DMS53 treated with DMSO at 0.1 percent for 48 hours (cell line): ENCODE data around the gene RABL6.

Source experiments
- DNase-seq: peaks from one replicate; lab custom pipeline; 2025; ENCODE audit not compliant: unreplicated experiment; lab: John Stamatoyannopoulos, UW

RABL6 gene

DNA sequence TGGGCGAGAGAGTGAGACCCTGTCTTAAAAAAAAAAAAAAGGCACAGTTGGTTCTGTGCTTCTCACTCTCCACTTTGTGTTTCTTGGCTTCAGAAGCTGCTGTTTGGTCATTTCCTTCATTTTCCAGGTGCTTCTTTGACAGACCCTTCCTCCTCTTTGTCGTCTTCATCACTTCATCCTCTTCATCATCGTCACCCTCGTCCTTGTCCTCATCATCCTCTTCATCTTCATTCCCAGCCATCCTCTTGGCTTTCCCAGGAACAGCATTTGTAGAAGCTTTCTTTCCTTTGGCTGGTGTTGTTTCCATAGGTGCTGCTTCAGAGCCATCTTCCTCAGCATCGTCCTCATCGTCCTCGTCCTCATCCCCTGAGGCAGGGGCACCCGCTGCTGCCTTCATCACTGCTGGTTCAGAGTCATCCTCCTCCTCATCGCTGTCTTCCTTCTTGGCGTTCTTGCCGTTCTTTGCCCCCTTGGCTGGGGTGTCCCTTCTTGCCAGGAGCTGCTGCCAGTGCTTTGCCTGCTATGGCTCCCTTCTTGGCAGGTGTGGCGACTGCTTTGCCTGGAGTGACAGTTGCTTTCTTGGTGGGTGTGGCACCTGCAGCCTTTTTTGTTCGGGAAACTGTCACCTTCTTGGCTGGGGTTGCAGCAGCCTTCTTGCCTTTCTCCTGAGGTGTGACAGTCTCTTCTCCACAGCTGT is 7.1 kb downstream of the RABL6 start:
- no peak for DNase-seq

DNA sequence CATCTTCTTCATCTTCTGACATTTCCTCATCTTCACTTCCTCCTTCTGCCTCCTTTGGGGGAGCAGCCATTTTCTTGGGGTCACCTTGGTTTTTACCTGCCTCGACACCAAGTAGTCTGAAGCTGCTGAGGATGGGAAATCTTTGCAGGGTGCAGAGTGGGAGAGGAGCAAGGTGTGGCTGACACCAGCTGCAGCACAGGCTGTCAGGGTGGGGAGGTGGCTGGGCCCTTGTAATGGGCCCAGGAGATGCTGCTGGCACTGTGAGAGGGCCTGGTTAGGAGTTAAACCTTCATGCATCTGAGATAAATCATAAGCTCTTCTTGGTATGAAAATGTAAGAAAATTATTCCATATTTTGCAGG is 7.7 kb downstream of the RABL6 start:
- no peak for DNase-seq

DNA sequence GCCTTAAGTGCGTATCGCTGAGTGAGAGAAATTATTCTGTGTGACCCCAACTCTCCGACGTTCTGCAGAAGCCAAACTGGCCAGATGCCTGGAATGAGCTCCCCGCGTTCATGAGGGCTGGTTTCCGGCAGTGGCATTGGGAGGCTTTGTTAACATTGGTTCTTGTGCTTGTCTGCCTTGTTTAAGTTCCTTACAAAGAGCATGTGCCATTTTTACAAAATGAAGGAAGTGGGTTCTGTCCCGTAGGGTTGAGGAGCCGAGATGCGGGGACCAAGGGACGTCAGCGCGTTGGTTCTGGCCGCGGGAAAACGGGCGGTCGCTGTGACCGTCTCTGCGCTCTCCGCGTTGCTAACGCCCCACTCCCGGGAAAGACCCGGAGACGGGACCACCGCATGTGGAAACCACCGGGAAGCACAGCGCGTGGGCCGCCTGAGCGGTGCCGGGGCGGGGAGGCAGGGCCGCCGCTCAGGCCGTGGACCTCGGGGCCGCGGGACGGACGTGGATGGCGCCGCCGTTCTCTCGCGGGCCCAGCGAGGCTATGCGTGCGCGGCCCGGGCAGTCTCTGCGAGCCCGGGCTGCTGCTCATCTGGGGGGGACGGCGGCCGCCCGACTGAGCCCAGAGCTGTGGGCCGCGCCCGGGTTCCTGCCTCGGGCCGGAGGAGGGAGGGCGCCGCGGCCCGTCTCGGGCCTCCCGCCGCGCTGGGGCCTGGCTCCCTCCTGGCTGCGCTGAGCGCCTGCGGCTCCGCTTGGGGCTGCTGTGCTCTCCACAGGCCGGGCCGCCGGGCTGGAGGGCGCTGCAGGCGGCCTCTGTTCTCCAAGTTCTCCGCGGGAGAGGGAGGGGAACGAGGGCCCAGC is 13.4 kb downstream of the RABL6 start:
- DNase-seq, result no peak

DNA sequence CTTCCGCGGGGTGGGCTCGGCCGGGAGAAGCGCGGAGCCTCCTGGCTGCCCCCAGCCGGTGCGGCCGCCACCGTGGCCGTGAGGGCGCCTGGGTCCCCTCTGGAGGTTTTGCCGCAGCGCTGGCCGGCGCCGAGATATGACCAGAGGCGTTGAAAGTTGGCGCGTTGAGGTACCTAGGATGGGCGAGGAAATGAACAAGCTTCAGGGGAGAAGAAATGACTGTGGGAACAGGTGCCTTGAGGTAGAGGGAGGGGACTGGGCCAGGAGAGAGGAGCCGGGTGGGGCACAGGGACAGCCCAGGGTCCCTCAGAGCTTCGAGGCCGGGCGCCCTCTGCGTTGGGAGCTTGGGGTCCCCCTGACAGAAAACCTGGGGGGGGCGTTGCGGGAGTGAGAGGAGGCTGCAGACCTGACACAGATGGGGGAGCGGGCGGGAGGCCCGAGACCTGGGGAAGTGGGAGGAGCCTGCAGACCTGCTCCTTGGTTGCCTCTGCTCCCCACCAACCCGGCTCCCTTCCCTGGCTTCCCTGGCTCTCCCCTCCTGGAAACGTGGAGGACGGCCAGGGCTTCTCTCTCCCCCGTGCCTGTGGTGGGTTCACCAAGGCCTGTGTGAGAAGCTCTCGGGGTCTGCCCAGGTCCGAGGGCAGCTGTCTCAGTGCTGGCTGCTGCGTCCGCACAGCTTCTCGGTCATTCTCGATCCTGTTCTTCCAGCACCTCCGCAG is 14.2 kb downstream of the RABL6 start:
- no peak for DNase-seq

DNA sequence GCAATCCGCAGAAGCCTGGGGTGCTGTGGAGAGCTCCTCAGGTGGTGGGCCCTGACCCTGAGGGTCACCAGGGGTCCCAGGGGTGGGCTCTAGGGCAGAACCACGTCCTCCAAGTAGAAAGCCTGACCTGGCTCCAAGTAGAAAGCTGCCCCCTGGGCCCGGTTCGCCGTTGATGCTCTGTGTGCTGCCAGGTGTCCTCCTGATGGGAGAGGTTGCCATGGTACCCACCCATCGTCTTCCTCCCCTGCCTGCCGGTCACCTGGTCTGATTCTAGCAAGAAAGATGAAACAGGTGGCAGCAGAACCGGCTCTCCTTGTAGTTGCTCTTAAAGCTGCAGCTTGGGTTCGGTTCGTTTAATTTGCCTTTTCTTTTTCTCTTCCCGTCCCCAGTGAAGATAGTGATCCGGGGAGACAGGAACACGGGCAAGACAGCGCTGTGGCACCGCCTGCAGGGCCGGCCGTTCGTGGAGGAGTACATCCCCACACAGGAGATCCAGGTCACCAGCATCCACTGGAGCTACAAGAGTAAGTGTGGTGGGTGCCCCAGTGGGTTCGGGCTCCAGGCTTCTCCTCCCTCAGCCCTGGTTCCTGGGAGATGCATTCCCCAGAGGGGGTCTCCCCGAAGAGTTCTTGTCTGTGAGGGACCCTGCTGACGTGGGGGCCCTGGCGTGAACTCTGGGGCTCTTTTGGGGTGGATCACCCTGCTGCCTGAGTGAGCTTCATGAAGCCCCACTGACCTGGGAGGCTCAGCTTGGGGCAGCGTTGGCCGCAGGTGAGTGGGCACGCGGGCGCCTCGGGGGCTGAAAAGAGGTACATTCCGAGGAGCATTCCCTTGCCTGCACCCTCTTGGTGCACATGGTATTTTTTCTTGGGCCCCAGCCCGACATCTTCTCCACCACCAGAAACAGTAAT is 15.6 kb downstream of the RABL6 start:
- DNase-seq, result no peak

DNA sequence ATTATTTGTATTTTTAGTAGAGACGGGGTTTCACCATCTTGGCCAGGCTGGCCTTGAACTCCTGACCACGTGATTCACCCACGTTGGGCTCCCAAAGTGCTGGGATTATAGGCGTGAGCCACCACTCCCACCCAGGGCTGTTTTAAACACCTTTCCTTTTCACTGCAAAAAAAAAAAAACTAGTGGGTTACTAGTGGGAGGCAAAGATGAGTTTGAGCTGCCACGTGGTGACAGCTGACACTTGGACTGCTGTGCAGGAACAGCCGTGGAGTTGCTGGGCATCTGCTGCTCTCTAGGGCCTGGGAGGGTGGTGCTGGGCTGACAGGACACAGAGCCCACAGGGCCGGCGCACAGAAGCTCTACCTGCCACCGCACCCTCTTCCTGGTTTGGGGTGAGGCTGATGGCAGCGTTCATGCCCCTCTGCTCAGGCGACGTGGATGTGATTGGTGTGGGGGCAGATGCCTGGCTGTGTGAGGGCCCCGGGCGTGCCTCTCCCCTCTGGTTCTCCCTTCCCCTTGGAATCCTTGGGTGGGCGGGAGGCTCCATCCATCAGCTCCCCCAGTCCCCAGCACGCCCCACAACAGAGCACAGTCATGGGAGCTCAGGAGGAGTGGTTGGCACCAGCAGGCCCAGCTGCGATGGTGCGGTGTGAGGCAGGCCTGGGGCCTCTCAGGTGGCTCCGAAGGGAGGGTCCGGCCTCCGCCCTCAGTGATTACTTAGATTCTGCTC is 16.9 kb downstream of the RABL6 start:
- no peak for DNase-seq

DNA sequence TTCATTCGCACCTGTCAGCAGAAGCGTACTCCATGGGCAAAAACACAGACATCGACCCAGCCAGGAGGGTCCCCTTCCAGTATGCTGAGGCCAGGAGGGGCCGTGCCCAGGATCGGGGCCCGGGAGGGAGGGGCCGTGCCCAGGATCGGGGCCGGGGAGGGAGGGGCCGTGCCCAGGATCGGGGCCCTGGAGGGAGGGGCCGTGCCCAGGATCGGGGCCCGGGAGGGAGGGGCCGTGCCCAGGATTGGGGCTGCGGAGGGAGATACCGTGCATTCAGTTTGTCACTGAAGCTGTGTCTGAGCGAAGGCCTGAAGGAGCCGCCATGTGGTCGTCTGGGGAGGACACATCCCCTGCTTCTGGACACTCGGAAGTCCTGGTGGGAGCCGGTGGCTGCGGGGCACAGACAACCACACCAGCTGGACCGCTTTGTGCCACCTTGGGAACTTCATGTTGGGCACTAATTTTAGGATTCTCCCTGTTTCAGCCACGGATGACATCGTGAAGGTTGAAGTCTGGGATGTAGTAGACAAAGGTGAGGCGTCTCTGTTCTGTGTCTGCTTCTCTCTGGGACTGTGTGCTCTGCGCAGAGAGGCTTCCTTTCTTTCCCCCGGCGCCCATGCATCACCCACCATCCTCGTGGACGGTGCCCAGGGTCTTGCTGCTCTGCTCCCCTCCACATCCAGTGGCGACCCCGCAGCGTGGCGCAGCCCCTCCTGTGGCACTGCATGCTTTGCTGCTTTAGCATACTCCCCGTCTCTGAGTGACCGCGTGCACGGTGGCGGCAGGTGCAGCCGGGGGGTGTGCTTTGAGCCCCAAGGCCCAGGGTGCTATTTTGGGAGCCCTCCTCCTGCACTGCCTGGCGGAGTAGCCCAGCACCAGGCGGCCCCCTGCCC is 17.8 kb downstream of the RABL6 start:
- no peak for DNase-seq

DNA sequence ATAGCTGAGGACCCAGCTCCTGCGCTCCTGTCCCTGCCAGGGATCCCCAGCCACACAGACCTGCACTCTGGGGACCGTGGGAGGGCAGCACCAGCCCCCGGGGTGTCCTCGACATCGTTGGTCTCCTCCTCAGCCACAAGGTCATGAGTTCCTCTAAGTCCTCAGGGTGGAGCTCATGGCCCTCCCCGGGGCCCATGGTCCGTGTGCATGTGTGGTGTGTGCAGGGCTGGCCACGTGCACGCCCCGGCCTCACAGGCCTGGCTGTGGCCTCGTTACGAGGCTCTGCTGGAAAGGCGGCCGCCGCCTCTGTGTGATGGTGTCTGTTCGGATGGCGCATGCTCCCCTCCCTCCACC is 18.4 kb downstream of the RABL6 start:
- no peak for DNase-seq

DNA sequence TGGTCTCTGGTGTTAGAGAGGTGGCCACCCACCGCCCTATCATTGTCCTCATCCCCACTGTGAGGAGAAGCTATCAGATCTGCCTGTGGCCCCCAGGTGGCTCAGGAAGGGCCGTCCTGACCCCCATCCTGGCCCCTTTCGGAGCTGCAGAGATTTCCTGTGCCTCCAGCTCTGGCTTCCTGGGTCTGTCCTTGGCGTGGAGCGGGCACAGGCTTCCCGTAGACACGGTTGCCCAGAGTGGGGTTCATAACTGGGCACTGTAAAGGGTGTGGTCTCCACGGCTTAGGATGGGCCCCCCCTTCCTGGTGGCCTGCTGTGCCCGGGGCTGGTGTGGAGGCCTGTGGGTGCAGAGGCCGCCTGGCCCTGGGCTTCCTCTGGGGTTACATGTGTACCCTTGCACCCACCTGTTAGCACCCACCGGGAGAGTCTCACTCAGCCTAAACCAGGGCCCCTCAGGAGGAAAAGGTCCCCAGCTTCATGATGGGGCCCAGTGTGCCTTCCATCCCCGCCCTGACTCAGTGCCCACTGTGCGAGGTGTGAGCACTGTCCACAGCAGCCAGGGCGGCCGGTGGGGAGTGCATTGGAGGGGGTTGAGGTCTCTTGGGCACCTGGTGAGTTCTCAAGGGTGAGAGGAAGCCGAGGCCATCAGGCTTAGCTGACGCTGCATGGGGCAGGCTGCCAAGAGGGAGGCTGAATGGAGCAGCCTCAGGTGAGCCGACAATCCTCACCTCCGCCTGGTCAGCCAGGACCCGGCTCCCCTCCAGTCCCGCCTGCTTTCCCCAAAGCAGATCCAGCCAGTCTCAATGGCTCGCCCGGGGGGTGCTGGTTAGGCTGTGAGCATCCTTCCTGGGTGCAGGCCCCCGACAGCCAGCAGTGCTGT is 19.2 kb downstream of the RABL6 start:
- DNase-seq, result no peak

DNA sequence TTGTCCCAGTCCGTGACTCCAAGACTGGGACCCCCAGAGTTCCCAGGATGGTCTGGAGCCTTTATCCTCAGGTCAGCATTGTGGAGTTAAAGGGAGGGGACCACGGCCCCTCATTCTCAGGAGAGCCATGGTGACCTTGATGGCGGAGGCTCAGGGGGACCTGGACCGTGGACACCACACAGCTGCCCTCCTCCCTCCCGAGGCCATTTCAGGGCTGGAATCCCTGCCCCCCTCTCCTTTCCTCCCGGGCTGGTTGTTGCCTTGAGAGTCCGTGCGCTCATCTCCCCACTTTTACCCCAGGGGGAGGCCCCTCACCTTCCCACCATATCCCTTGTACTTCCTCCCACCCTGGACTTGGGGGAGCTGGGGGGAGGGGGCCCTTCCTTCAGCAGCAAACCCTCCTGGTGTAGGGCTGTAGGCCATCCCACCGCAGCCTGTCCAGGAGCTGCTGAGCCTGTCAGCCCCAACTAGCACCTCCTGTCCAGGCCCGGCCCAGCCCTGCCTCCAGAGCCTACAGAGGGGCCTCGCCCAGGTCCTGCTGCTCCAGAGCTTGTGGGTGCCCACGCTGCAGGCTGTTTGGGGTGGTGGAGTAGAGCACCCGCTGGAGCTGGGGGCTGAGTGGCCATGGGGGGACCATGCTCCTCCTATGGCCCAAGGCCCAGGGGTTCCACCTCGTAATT is 20.2 kb downstream of the RABL6 start:
- no peak for DNase-seq

DNA sequence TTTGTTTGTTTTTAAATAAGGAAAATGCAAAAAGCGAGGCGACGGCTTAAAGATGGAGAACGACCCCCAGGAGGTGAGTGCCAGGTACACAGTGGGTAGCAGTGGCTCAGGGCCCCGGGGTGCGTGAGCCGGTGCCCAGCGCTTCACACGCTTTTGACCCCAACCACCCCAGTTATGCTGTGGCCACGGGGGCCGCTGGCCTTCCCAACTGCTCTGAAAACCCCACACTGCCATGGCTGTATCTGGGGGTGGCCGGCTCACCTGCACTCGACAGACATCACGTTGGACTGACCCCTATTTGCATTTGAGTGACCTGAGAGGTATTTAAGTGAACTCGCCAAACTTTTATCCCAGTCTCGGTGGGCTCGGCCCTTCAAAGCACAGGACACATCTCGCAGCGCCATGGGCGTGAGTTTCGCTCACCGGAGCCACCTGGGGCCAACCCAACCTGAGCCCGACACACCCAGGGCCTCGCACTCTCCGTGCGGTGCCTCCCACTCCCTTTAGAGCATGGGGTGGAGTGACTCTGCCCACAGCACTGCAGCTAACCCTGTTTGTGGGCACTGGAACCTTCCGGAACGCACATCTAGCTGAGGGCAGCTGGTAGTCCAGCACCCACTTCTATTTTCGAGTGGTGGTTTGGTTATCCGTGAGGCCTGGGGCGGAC is 20.9 kb downstream of the RABL6 start:
- DNase-seq, result no peak

DNA sequence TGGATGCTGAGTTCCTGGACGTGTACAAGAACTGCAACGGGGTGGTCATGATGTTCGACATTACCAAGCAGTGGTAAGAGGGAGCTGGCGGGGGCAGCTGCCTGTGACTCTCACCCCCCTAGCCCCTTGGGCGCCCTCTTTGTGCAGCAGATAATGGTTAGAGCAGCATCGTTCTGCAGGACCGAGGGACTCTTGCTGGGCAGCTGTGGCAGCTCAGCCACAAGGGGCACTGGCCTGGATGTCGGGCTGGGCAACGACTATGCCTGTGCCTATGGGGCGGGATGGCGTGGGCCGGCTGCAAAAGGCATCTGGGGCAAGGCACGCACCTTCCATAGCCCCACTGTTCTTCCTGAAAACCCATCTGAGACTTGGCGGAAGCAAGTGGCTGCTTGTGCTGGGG is 21.7 kb downstream of the RABL6 start:
- no peak for DNase-seq

DNA sequence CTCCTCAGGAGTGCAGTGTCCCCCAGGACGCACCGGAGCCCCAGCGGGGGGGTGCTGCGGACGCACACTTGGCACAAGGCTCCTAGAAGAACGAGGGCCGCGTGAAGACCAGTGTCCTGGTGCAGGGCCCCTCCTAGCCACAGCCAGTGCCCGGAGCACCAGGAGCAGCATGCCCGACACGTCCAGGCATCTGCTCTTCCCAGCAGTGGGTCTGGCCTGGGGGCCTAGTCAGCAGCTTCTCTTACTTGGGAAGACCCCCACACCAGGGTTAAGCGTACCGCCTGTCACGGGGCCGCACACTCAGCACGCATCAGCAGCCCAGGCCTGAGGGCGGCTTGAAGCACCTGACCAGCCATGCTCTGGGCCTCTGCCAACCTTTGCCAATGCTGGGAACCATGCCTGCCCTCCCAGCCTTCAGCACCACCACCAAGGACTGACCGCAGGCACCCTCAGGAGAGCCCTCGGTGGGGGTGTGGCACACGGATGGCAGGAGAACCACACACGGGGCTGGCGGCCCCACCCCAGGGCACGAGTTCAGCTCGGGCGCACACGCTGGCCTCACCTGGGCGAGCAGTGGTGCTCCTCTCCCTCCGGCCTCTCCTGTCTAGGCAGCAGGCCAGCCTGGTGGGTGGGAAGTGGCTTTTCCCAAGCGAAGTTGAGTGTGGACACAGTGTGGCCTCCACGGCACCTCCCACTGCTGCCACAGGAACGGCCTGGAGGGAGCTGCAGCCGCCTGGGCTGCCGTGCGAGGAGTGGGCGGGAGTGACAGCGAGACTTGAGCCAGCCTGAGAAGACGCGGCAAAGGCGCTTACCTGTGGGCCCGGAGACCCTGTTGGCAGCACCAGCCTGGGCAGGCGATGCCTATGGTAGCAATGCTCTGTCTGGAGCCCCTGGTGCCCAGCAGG is 22.5 kb downstream of the RABL6 start:
- DNase-seq, result no peak

DNA sequence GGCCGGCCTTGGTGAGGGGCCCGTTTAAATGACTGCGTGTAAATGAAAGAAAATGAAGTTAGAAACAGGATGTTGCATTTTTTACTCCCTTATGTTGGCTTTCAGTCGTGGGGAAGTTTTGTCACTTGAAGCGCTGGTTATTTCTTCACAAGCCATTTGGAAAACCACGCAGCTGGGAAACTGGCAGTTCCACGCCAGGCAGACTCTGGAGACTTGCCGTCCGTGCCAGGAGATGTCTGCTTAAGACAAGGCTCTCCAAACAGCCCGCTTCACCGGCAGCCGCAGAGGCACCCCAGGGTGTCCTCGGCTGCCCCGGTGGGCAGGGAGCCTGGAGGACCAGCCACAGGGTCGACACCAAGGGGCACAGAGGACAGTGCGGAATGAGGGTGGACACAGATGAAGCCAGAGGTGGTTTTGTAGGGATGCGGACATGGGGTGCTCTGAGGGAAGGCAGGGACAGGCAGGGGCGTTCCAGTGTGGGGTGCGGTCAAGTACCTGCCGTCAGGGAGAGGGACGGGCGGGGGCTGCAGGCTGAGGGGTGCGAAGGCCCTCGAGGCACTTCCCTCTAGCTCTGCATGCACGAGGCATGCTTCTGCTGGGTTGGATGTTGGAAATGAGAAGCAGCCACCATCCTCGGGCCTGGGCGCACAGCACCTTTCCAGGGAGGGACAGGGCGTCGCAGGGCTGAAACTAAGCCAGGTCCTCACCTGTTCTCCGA is 23.4 kb downstream of the RABL6 start:
- DNase-seq, result no peak

DNA sequence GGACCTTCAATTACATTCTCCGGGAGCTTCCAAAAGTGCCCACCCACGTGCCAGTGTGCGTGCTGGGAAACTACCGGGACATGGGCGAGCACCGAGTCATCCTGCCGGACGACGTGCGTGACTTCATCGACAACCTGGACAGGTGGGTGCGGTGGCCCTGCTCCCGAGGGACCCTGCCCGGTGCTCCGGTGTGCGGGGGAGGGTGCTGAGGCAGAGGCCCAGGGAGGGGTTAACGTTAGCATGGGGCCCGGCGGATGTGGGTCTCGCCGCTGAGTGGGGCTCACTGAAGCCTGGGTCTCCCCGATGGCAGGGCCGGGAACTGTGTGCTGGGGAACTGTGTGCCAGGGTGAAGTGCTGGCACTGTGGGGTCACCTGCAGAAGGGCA is 24.0 kb downstream of the RABL6 start:
- DNase-seq, result no peak

DNA sequence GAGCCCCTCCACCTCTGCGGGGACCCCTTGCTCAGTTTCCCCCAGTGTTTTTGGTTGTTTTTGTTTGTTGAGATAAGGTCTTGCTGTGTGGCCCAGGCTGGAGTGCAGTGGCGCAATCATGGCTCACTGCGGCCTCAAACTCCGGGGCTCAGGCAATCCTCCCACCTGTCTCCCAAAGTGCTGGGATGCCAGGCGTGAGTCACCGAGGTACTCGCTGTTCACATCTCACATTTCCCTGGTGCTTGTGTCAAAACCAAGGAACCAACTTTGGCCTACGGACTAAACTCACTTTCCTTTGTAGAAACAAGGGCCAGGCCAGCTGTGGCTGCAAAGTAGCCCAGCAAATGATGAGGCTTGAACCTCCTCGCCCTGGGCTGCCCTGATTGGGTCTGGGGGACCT is 24.8 kb downstream of the RABL6 start:
- no peak for DNase-seq
